H9 (cell line): ENCODE results near the gene CHCHD3. TPM values are rescaled to one million over a fixed set of nuclear protein-coding genes. Genes with fewer than 3 reads are reported as not detected.

Source experiments
- DNase-seq: peaks from one replicate; pipeline ENCODE4 v3.0.0-alpha.2; 2017
- H2AFZ ChIP-seq: one replicate; pipeline ENCODE4 v1.6.1; 2013; ENCODE audit warnings: mild to moderate bottlenecking, low read length, control low read depth, moderate library complexity
- H2AK5ac ChIP-seq: 2 replicates; pipeline ENCODE4 v1.6.1; 2013; ENCODE audit warnings: low read length, control low read depth, mixed read lengths; ENCODE audit not compliant: insufficient read length
- H2BK120ac ChIP-seq: one replicate; pipeline ENCODE4 v1.6.1; 2013; ENCODE audit warnings: low read depth, mild to moderate bottlenecking, low read length, control low read depth, inconsistent platforms; ENCODE audit not compliant: poor library complexity, severe bottlenecking
- H2BK12ac ChIP-seq: 2 replicates; pipeline ENCODE4 v1.6.1; 2013; ENCODE audit warnings: low read length, control low read depth, mixed read lengths, low read depth; ENCODE audit not compliant: insufficient read length
- H2BK15ac ChIP-seq: 2 replicates; pipeline ENCODE4 v1.6.1; 2013; ENCODE audit warnings: low read depth, low read length, control low read depth
- H2BK20ac ChIP-seq: one replicate; pipeline ENCODE4 v1.6.1; 2013; ENCODE audit warnings: low read depth, mild to moderate bottlenecking, low read length, control low read depth, inconsistent platforms; ENCODE audit not compliant: poor library complexity, severe bottlenecking
- H2BK5ac ChIP-seq: 2 replicates; pipeline ENCODE4 v1.6.1; 2013; ENCODE audit warnings: low read length, control low read depth, mixed read lengths; ENCODE audit not compliant: insufficient read length
- H3K14ac ChIP-seq: 2 replicates; pipeline ENCODE4 v1.6.1; 2013; ENCODE audit warnings: low read length, control low read depth; ENCODE audit not compliant: insufficient read depth
- H3K18ac ChIP-seq: 2 replicates; pipeline ENCODE4 v1.6.1; 2013; ENCODE audit warnings: low read depth, mild to moderate bottlenecking, mixed read lengths, low read length, control low read depth; ENCODE audit not compliant: insufficient read length
- H3K23ac ChIP-seq: 2 replicates; pipeline ENCODE4 v1.6.1; 2013; ENCODE audit warnings: low read length, control low read depth, mixed read lengths, low read depth; ENCODE audit not compliant: insufficient read length
- H3K23me2 ChIP-seq: 2 replicates; pipeline ENCODE4 v1.6.1; 2013; ENCODE audit warnings: low read depth, mild to moderate bottlenecking, mixed read lengths, low read length, control low read depth; ENCODE audit not compliant: insufficient read length, poor library complexity, severe bottlenecking
- H3K27ac ChIP-seq: 2 replicates; pipeline ENCODE4 v1.5.1; 2013; ENCODE audit warnings: low read length, control low read depth, mixed read lengths, low read depth; ENCODE audit not compliant: insufficient read length
- H3K27me3 ChIP-seq: 2 replicates; pipeline ENCODE4 v1.6.1; 2013; ENCODE audit warnings: low read length, control low read depth, inconsistent platforms; ENCODE audit not compliant: insufficient read depth
- H3K4ac ChIP-seq: 2 replicates; pipeline ENCODE4 v1.6.1; 2013; ENCODE audit warnings: low read depth, mild to moderate bottlenecking, control low read depth, inconsistent platforms, low read length, moderate library complexity
- H3K4me1 ChIP-seq: 2 replicates; pipeline ENCODE4 v1.6.1; 2013; ENCODE audit warnings: low read length, control low read depth, inconsistent platforms; ENCODE audit not compliant: insufficient read depth
- H3K4me2 ChIP-seq: 2 replicates; pipeline ENCODE4 v1.6.1; 2013; ENCODE audit warnings: low read length, control low read depth, mixed read lengths; ENCODE audit not compliant: insufficient read length, insufficient read depth
- H3K56ac ChIP-seq: 2 replicates; pipeline ENCODE4 v1.6.1; 2013; ENCODE audit warnings: low read depth, mild to moderate bottlenecking, mixed read lengths, low read length, control low read depth; ENCODE audit not compliant: insufficient read length
- H3K79me1 ChIP-seq: 2 replicates; pipeline ENCODE4 v1.6.1; 2013; ENCODE audit warnings: low read depth, mild to moderate bottlenecking, moderate library complexity, low read length, control low read depth, inconsistent platforms; ENCODE audit not compliant: insufficient read depth, poor library complexity, severe bottlenecking
- H3K79me2 ChIP-seq: 2 replicates; pipeline ENCODE4 v1.6.1; 2013; ENCODE audit warnings: low read length, control low read depth, inconsistent platforms; ENCODE audit not compliant: insufficient read depth
- H3K9ac ChIP-seq: 2 replicates; pipeline ENCODE4 v1.6.1; 2013; ENCODE audit warnings: low read length, control low read depth, mixed read lengths; ENCODE audit not compliant: insufficient read length; ENCODE audit errors: extremely low read depth
- H3K9me3 ChIP-seq: one replicate; pipeline ENCODE4 v1.6.1; 2013; ENCODE audit warnings: low read depth, low read length, inconsistent platforms; ENCODE audit not compliant: control insufficient read depth
- H3T11ph ChIP-seq: one replicate; pipeline ENCODE4 v1.6.1; 2013; ENCODE audit warnings: mild to moderate bottlenecking, low read length, control low read depth, inconsistent platforms
- H4K20me1 ChIP-seq: one replicate; pipeline ENCODE4 v1.6.1; 2013; ENCODE audit not compliant: control insufficient read depth, insufficient read length, insufficient read depth
- H4K5ac ChIP-seq: 2 replicates; pipeline ENCODE4 v1.6.1; 2013; ENCODE audit warnings: low read depth, mild to moderate bottlenecking, mixed read lengths, low read length, control low read depth; ENCODE audit not compliant: insufficient read length
- H4K8ac ChIP-seq: replicated peaks from 2 replicates; pipeline ENCODE4 v1.6.1; 2013; ENCODE audit warnings: low read length, control low read depth, mixed read lengths, low read depth; ENCODE audit not compliant: insufficient read length
- H4K91ac ChIP-seq: 2 replicates; pipeline ENCODE4 v1.6.1; 2013; ENCODE audit warnings: low read depth, mild to moderate bottlenecking, moderate library complexity, mixed read lengths, low read length, control low read depth; ENCODE audit not compliant: insufficient read length
- H3K27ac Mint-ChIP-seq, 3 experiments: 2 replicates in 2 of 3; 3 replicates in 1 of 3; pipeline ENCODE4 v1.8.0; 2020 to 2021; ENCODE audit warnings: mixed read lengths in 3 of 3, mild to moderate bottlenecking in 1 of 3, moderate library complexity in 1 of 3
- H3K27me3 Mint-ChIP-seq: 2 replicates; pipeline ENCODE4 v1.8.0; 2021; ENCODE audit warnings: low read depth, mild to moderate bottlenecking, moderate library complexity, mixed read lengths
- H3K36me3 Mint-ChIP-seq, 3 experiments: 2 replicates in 2 of 3; 3 replicates in 1 of 3; pipeline ENCODE4 v1.8.0; 2020 to 2021; ENCODE audit warnings: low read depth in 3 of 3, mixed read lengths in 3 of 3; ENCODE audit not compliant: insufficient read depth in 1 of 3
- H3K4me1 Mint-ChIP-seq, 2 experiments: 2 replicates each; pipeline ENCODE4 v1.8.0; 2020; ENCODE audit warnings: mixed read lengths in 2 of 2
- H3K4me3 Mint-ChIP-seq, 2 experiments: 2 replicates in 1 of 2; 3 replicates in 1 of 2; pipeline ENCODE4 v1.8.0; 2020 to 2021; ENCODE audit warnings: mild to moderate bottlenecking in 2 of 2, mixed read lengths in 2 of 2, moderate library complexity in 1 of 2
- H3K9me3 Mint-ChIP-seq, 2 experiments: 2 replicates in 1 of 2; 3 replicates in 1 of 2; pipeline ENCODE4 v1.8.0; 2020; ENCODE audit warnings: mild to moderate bottlenecking in 2 of 2, mixed read lengths in 2 of 2, moderate library complexity in 1 of 2
- CTCF ChIP-seq: fragments of 200-600 bp; sonication (generic); conservative IDR thresholded peaks from 3 replicates; pipeline ENCODE4 v1.8.0; 2021; ENCODE audit warnings: antibody characterized with exemption, mild to moderate bottlenecking
- WGBS: extraction: QIAGEN DNeasy Blood & Tissue Kit; methylation state at CpG from one replicate; pipeline ENCODE4 v1.1.7; 2013; ENCODE audit warnings: missing lambda C conversion rate, low lambda C conversion rate, mixed read lengths; ENCODE audit not compliant: insufficient read length; ENCODE audit errors: extremely low coverage; 5-methylcytosine and 5-hydroxymethylcytosine counted together
- total RNA-seq: library from RNA; stranded (reverse); gene quantifications from 2 replicates; pipeline ENCODE4 v1.2.1, GENCODE V29; 2021

The CHCHD3 gene
- total RNA-seq, 1 experiment from 2014 or later: 104 TPM

- Histone ChIP-seq H3K79me1 (peaks cover 8% of the 10 kb centered on the region), H3K4me1 (peaks cover 5% of the 10 kb centered on the region; the same call in 1 of the 2 replicates), H2AK5ac (no peak overlapping the region), H3K56ac (no peak overlapping the region), H4K91ac (no peak overlapping the region), H3K23me2 (peaks cover 5% of the 10 kb centered on the region), H4K5ac (no peak overlapping the region), H2BK12ac (no peak overlapping the region), H3K9me3 (no peaks in the 10 kb centered on the region), H3K4me2 (no peak overlapping the region), H3K14ac (no peak overlapping the region), H2BK120ac (no peak overlapping the region), H2BK5ac (no peak overlapping the region), H3K27ac (no peak overlapping the region), H4K20me1 (no peaks in the 10 kb centered on the region), H3K79me2 (peaks cover 44% of the 10 kb centered on the region; the same call in 1 of the 2 replicates), H3K27me3 (no peaks in the 10 kb centered on the region), H3K23ac (no peak overlapping the region), H2BK15ac (no peak overlapping the region), H4K8ac (no peak overlapping the region), H2AFZ (no peak overlapping the region), H3K9ac (no peak overlapping the region), H2BK20ac (no peak overlapping the region), H3T11ph (no peak overlapping the region), H3K18ac (no peak overlapping the region), H3K4ac (no peak overlapping the region)
- H3K36me3 Mint-ChIP-seq: peaks cover 0 to 11% (median 7%) of the 10 kb centered on the region in 3 experiments; a peak in 5 of 7 replicates
- H3K27ac Mint-ChIP-seq: peak overlapping the region in 2 of 3 experiments; percentile 22 to 69; a peak in 3 of 7 replicates
- TF ChIP-seq CTCF: no peak
- H3K4me1 Mint-ChIP-seq: peaks cover 51 to 59% of the 10 kb centered on the region in 2 experiments
- H3K4me3 Mint-ChIP-seq: no peak overlapping the region
- DNase-seq: no peak
- no peaks in the 10 kb centered on the region for H3K27me3 Mint-ChIP-seq
- H3K9me3 Mint-ChIP-seq: no peaks in the 10 kb centered on the region
- WGBS: no CpG with 5 or more reads among the region's 2 CpGs
These were observed 5.7 kb downstream of the CHCHD3 start for GRCh38 chr7:133076142-133076541.
